A549 (cell line): ENCODE measurements around the gene PPP6C. TPM values are rescaled to one million over a fixed set of nuclear protein-coding genes. Genes with fewer than 3 reads are reported as not detected.

Source experiments
- ATAC-seq, 2 experiments: fragments of 200-7000 bp in 1 of 2; fragments of >200 bp in 1 of 2; cut with Nextera tagmentation in 1 of 2; cut with Tn5 transposase in 1 of 2; 3 replicates each; pipeline versions ENCODE4 v1.8.0 to v1.9.1; 2018 to 2020; ENCODE audit warnings: mild to moderate bottlenecking in 1 of 2, moderate library complexity in 1 of 2
- CTCF ChIA-PET: fragments of 300-600 bp; sonication (Branson Sonifier 250); formaldehyde crosslinking; extraction: SDS; loops from one replicate; lab custom pipeline; 2021; ENCODE audit warnings: antibody characterized with exemption, inconsistent platforms; lab: Yijun Ruan, JAX
- POLR2A ChIA-PET: fragments of 350-600 bp; formaldehyde crosslinking; extraction: SDS; loops from one replicate; lab custom pipeline; 2021; ENCODE audit warnings: antibody characterized with exemption, inconsistent platforms; lab: Yijun Ruan, JAX
- DNase-seq, 2 experiments: peaks; one replicate each; pipeline versions ENCODE4 v3.0.0 to v3.0.0-alpha.2; 2011 to 2016; ENCODE audit warnings: low read depth in 1 of 2, low spot score in 1 of 2
- FAIRE-seq: peaks from 2 replicates; lab custom pipeline; 2011; peaks lifted over from hg19 to GRCh38; lab: Jason Lieb, UNC
- H3K27ac ChIP-seq, 2 experiments: fragments of >200 bp; sonication (Bioruptor Twin); formaldehyde crosslinking; 3 replicates each; pipeline ENCODE4 v1.5.1; 2016 to 2017
- H3K4me1 ChIP-seq: fragments of >200 bp; sonication (Bioruptor Twin); formaldehyde crosslinking; 3 replicates; pipeline ENCODE4 v1.6.1; 2016
- H3K4me2 ChIP-seq: fragments of >200 bp; sonication (Bioruptor Twin); formaldehyde crosslinking; 3 replicates; pipeline ENCODE4 v1.6.1; 2016
- H3K4me3 ChIP-seq: fragments of >200 bp; sonication (Bioruptor Twin); formaldehyde crosslinking; 3 replicates; pipeline ENCODE4 v1.5.1; 2016
- H3K9me3 ChIP-seq: fragments of >200 bp; sonication (Bioruptor Twin); formaldehyde crosslinking; 3 replicates; pipeline ENCODE4 v1.6.1; 2016
- CBX8 ChIP-seq: fragments of 200-600 bp; sonication (generic); IDR thresholded peaks from 2 replicates; pipeline ENCODE4 v1.6.1; 2016
- CEBPB ChIP-seq, 2 experiments: fragments of >200 bp in 1 of 2; sonication (Bioruptor Twin) in 1 of 2; formaldehyde crosslinking in 1 of 2; IDR thresholded peaks; 2 replicates each; pipeline ENCODE4 v1.6.1; 2012 to 2016
- CHD4 ChIP-seq: fragments of 200-600 bp; sonication (generic); IDR thresholded peaks from 2 replicates; pipeline ENCODE4 v1.6.1; 2016; ENCODE audit warnings: antibody characterized with exemption, mild to moderate bottlenecking, borderline replicate concordance
- EHMT2 ChIP-seq: fragments of 200-600 bp; sonication (generic); IDR thresholded peaks from 2 replicates; pipeline ENCODE4 v1.6.1; 2016; ENCODE audit warnings: antibody characterized with exemption, low read depth, mild to moderate bottlenecking, moderate library complexity
- ESRRA ChIP-seq: fragments of 150-350 bp; IDR thresholded peaks from 2 replicates; pipeline ENCODE4 v1.6.1; 2014; ENCODE audit warnings: mild to moderate bottlenecking, low read length, borderline replicate concordance
- FOXS1 ChIP-seq: fragments of 250-450 bp; sonication (Bioruptor Pico); IDR thresholded peaks from 2 replicates; pipeline ENCODE4 v1.5.0; 2020; ENCODE audit warnings: mild to moderate bottlenecking, moderate library complexity
- HOXA7 ChIP-seq: fragments of 250-450 bp; sonication (Bioruptor Pico); IDR thresholded peaks from 2 replicates; pipeline ENCODE4 v1.5.0; 2020; ENCODE audit warnings: mild to moderate bottlenecking, moderate library complexity
- HOXB13 ChIP-seq: fragments of 250-450 bp; sonication (Bioruptor Pico); IDR thresholded peaks from 2 replicates; pipeline ENCODE4 v1.5.0; 2020; ENCODE audit warnings: low read depth, mild to moderate bottlenecking, moderate library complexity
- JUN ChIP-seq, 2 experiments: fragments of >200 bp; sonication (Bioruptor Twin); formaldehyde crosslinking; IDR thresholded peaks; 2 replicates in 1 of 2; 3 replicates in 1 of 2; pipeline ENCODE4 v1.6.1; 2016 to 2017
- KDM1A ChIP-seq: fragments of 200-600 bp; sonication (generic); IDR thresholded peaks from 2 replicates; pipeline ENCODE4 v1.6.1; 2016; ENCODE audit warnings: low read depth, mild to moderate bottlenecking
- MAFK ChIP-seq: fragments of 450-650 bp; IDR thresholded peaks from 2 replicates; pipeline ENCODE4 v1.6.1; 2014; ENCODE audit not compliant: partially characterized antibody
- NFE2L2 ChIP-seq: fragments of 150-350 bp; conservative IDR thresholded peaks from 2 replicates; pipeline ENCODE4 v1.6.1; 2014; ENCODE audit warnings: low read length
- NPAS2 ChIP-seq: fragments of 250-450 bp; sonication (Bioruptor Pico); IDR thresholded peaks from 2 replicates; pipeline ENCODE4 v1.8.0; 2022; ENCODE audit warnings: mild to moderate bottlenecking, moderate library complexity, borderline replicate concordance
- NR3C1 ChIP-seq: fragments of >200 bp; sonication (Bioruptor Twin); formaldehyde crosslinking; IDR thresholded peaks from 3 replicates; pipeline ENCODE4 v1.6.1; 2017
- PHF8 ChIP-seq: fragments of 200-600 bp; sonication (generic); IDR thresholded peaks from 2 replicates; pipeline ENCODE4 v1.6.1; 2016; ENCODE audit warnings: low read depth, mild to moderate bottlenecking, antibody characterized with exemption, moderate library complexity, borderline replicate concordance
- POLR2A ChIP-seq: IDR thresholded peaks from 2 replicates; pipeline ENCODE4 v1.6.1; 2012; ENCODE audit warnings: mild to moderate bottlenecking, low read length
- RARB ChIP-seq: fragments of 250-450 bp; sonication (Bioruptor Pico); IDR thresholded peaks from 2 replicates; pipeline ENCODE4 v1.8.0; 2021; ENCODE audit warnings: mild to moderate bottlenecking, moderate library complexity
- RCOR1 ChIP-seq: fragments of 150-350 bp; IDR thresholded peaks from 2 replicates; pipeline ENCODE4 v1.6.1; 2014; ENCODE audit warnings: antibody characterized with exemption, low read length, low read depth
- RFX5 ChIP-seq: fragments of 450-650 bp; IDR thresholded peaks from 2 replicates; pipeline ENCODE4 v1.7.1; 2014; ENCODE audit warnings: antibody characterized with exemption, mild to moderate bottlenecking, moderate library complexity
- RNF2 ChIP-seq: fragments of 200-600 bp; sonication (generic); IDR thresholded peaks from 2 replicates; pipeline ENCODE4 v1.6.1; 2016; ENCODE audit warnings: low read depth, mild to moderate bottlenecking, antibody characterized with exemption, moderate library complexity, borderline replicate concordance
- TP53 ChIP-seq: fragments of 250-450 bp; sonication (Bioruptor Pico); IDR thresholded peaks from 2 replicates; pipeline ENCODE4 v1.5.0; 2021; ENCODE audit warnings: mild to moderate bottlenecking, moderate library complexity
- ZFP36 ChIP-seq: fragments of 450-650 bp; IDR thresholded peaks from 2 replicates; pipeline ENCODE4 v1.6.1; 2014; ENCODE audit warnings: borderline replicate concordance; ENCODE audit not compliant: partially characterized antibody
- ZNF302 ChIP-seq: fragments of 250-450 bp; sonication (Bioruptor Pico); IDR thresholded peaks from 2 replicates; pipeline ENCODE4 v1.9.0; 2021; ENCODE audit warnings: inconsistent platforms, mild to moderate bottlenecking, moderate library complexity
- WGBS: methylation state at CpG from one replicate; pipeline ENCODE4 v1.1.6; 2017; ENCODE audit errors: missing lambda C conversion rate; 5-methylcytosine and 5-hydroxymethylcytosine counted together
- polyA plus RNA-seq, 4 experiments: library from polyadenylated mRNA; depleted of rRNA in 3 of 4; stranded (reverse); fragments of >200 nt; fragmentation: RNase III in 1 of 4; extraction: RNeasy Plus Mini Kit Qiagen cat#74134 plus additional on column Dnase treatment in 1 of 4; gene quantifications; 2 replicates in 3 of 4; 3 replicates in 1 of 4; pipeline ENCODE4 v1.2.3, GENCODE V29; 2011 to 2017
- TF ChIP-seq, protein P1 (sequence below): IDR thresholded peaks from 2 replicates; pipeline ENCODE4 v1.6.1; 2012; ENCODE audit warnings: low read depth, borderline replicate concordance
- TF ChIP-seq, protein P2 (sequence below): fragments of 250-450 bp; sonication (Bioruptor Pico); IDR thresholded peaks from 2 replicates; pipeline ENCODE4 v1.5.0; 2021; ENCODE audit warnings: mild to moderate bottlenecking, moderate library complexity, borderline replicate concordance
- TF ChIP-seq, protein P3 (sequence below): fragments of >200 bp; sonication (Bioruptor Twin); formaldehyde crosslinking; IDR thresholded peaks from 3 replicates; pipeline ENCODE4 v1.5.1; 2016
- TF ChIP-seq, protein P4 (sequence below): fragments of >200 bp; sonication (Bioruptor Twin); formaldehyde crosslinking; IDR thresholded peaks from 2 replicates; pipeline ENCODE4 v1.6.1; 2016

Gene PPP6C
- polyA plus RNA-seq, 2 of the 4 experiments (the other 2 are of a cell fraction) = 25.3 to 36.2 TPM

DNA sequence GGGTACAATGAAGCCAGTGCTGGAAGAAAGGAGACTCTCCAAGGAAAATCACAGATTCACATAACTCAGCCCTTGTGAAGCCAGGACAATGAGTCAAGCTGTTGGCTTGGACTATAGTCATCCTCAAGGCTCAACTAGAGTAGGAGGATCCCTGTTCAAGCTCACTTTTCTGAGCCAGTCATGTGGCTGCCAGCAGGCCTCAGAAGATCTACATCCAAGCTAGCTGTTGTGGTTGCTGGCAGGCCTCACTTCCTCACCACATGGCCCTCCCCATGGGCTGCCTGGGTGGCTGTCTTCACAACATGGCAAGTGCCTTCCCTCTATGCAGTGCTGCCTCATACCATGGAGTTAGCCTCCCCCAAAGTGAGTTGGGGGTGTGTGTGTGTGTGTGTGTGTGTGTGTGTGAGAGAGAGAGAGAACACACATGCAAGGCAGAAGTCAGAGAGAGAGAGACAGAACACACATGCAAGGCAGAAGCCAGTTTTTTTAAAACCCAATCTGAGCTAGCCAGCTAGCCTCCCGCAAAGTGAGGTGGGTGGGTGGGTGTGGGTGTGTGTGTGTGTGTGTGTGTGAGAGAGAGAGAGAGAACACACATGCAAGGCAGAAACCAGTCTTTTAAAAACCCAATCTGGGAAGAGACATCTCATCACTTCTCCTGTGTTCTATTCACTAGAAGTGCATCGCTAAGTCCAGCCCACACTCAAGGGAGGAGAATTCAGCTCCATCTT is 63.4 kb downstream of the PPP6C start:
- Histone ChIP-seq H3K9me3 (no peaks in the 10 kb centered on the region), H3K27ac (peak overlapping the region in 1 of 2 experiments; percentile 32; a peak in 1 of 6 replicates)
- DNase-seq (peak in 1 of 2 experiments; percentile 20), ATAC-seq (peak; percentile 68 to 76; a peak in 5 of 6 replicates)
- POLR2A ChIA-PET = no interaction called here
- no peak for TF ChIP-seq CHD4
- no peak for TF ChIP-seq PHF8
- TF ChIP-seq KDM1A = no peak
- TF ChIP-seq RNF2 = no peak
- no peak for TF ChIP-seq EHMT2
- TF ChIP-seq, protein P1, sequence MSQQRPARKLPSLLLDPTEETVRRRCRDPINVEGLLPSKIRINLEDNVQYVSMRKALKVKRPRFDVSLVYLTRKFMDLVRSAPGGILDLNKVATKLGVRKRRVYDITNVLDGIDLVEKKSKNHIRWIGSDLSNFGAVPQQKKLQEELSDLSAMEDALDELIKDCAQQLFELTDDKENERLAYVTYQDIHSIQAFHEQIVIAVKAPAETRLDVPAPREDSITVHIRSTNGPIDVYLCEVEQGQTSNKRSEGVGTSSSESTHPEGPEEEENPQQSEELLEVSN = no peak
- TF ChIP-seq RARB (CRISPR knock-in tag) = no peak
- TF ChIP-seq MAFK = no peak
- no peak for TF ChIP-seq POLR2A
- no peak for TF ChIP-seq RCOR1
- no peak for TF ChIP-seq JUN (IDR thresholded peaks at IDR 0.05)
- TF ChIP-seq TP53 (CRISPR knock-in tag) = no peak
- no peak for TF ChIP-seq RFX5
- no peak for TF ChIP-seq CBX8
- TF ChIP-seq, all 56 proteins: peak for 0
- no peak for FAIRE-seq
- no peak overlapping the region for H3K4me2 ChIP-seq
- WGBS = 97% methylated on average over 1 of the region's 2 CpGs
- H3K4me1 ChIP-seq = peaks cover 3% of the 10 kb centered on the region; the same call in 1 of the 3 replicates
- CTCF ChIA-PET = interaction anchor here (0.7 kb wide), 1 partner anchor 281 kb away, joined by 3 read pairs; no protein-coding TSS in a partner anchor
- H3K4me3 ChIP-seq = no peak overlapping the region

DNA sequence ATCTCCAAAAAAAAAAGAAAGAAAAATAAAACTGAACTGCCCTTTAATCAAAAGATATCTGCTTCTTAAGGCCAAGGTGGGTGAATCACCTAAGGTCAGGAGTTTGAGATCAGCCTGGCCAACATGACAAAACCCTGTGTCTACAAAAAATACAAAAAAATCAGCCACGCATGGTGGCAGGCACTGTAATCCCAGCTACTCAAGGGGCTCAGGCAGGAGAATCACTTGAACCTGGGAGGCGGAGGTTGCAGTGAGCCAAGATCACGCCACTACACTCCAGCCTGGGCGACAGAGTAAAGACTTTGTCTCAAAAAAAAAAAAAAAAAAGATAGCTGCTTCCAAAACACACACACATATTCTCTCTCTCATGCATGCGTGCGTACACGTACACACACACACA is 64.1 kb downstream of the PPP6C start:
- WGBS = 93% methylated on average over 7 of the region's 7 CpGs
- no peak for ATAC-seq
- no peak for TF ChIP-seq NPAS2 (CRISPR knock-in tag)
- no peak for TF ChIP-seq ZFP36
- no peak for TF ChIP-seq CBX8
- TF ChIP-seq, protein P2, sequence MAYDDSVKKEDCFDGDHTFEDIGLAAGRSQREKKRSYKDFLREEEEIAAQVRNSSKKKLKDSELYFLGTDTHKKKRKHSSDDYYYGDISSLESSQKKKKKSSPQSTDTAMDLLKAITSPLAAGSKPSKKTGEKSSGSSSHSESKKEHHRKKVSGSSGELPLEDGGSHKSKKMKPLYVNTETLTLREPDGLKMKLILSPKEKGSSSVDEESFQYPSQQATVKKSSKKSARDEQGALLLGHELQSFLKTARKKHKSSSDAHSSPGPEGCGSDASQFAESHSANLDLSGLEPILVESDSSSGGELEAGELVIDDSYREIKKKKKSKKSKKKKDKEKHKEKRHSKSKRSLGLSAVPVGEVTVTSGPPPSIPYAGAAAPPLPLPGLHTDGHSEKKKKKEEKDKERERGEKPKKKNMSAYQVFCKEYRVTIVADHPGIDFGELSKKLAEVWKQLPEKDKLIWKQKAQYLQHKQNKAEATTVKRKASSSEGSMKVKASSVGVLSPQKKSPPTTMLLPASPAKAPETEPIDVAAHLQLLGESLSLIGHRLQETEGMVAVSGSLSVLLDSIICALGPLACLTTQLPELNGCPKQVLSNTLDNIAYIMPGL (CRISPR knock-in tag) = no peak
- TF ChIP-seq RARB (CRISPR knock-in tag) = no peak
- TF ChIP-seq FOXS1 (CRISPR knock-in tag) = no peak
- no peak for TF ChIP-seq HOXB13
- TF ChIP-seq ZNF302 (CRISPR knock-in tag) = no peak
- no peak for TF ChIP-seq HOXA7
- TF ChIP-seq NR3C1 = no peak
- TF ChIP-seq ESRRA = no peak
- TF ChIP-seq NFE2L2 = no peak
- no peak for TF ChIP-seq KDM1A
- TF ChIP-seq, protein P3, sequence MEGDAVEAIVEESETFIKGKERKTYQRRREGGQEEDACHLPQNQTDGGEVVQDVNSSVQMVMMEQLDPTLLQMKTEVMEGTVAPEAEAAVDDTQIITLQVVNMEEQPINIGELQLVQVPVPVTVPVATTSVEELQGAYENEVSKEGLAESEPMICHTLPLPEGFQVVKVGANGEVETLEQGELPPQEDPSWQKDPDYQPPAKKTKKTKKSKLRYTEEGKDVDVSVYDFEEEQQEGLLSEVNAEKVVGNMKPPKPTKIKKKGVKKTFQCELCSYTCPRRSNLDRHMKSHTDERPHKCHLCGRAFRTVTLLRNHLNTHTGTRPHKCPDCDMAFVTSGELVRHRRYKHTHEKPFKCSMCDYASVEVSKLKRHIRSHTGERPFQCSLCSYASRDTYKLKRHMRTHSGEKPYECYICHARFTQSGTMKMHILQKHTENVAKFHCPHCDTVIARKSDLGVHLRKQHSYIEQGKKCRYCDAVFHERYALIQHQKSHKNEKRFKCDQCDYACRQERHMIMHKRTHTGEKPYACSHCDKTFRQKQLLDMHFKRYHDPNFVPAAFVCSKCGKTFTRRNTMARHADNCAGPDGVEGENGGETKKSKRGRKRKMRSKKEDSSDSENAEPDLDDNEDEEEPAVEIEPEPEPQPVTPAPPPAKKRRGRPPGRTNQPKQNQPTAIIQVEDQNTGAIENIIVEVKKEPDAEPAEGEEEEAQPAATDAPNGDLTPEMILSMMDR = no peak
- TF ChIP-seq CEBPB (IDR thresholded peaks at IDR 0.05) = no peak
- TF ChIP-seq, protein P4, sequence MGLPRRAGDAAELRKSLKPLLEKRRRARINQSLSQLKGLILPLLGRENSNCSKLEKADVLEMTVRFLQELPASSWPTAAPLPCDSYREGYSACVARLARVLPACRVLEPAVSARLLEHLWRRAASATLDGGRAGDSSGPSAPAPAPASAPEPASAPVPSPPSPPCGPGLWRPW = no peak
- no peak for TF ChIP-seq EHMT2
- Histone ChIP-seq H3K4me2 (no peak overlapping the region), H3K27ac (no peak overlapping the region), H3K4me3 (no peak overlapping the region), H3K9me3 (no peaks in the 10 kb centered on the region), H3K4me1 (peaks cover 3% of the 10 kb centered on the region; the same call in 1 of the 3 replicates)
- ChIA-PET CTCF (interaction anchor here (0.6 kb wide), 1 partner anchor 1096 kb away, joined by 3 read pairs; no protein-coding TSS in a partner anchor), POLR2A (no interaction called here)
- no peak for DNase-seq
- FAIRE-seq = no peak
